GM19455 (cell line): Measurements from ENCODE around the gene LENEP.

ENCODE experiments used
- ATAC-seq: cut with Tn5 transposase; IDR thresholded peaks from one replicate; pipeline ENCODE4 v1.9.1; 2021; ENCODE audit not compliant: unreplicated experiment

LENEP gene

DNA sequence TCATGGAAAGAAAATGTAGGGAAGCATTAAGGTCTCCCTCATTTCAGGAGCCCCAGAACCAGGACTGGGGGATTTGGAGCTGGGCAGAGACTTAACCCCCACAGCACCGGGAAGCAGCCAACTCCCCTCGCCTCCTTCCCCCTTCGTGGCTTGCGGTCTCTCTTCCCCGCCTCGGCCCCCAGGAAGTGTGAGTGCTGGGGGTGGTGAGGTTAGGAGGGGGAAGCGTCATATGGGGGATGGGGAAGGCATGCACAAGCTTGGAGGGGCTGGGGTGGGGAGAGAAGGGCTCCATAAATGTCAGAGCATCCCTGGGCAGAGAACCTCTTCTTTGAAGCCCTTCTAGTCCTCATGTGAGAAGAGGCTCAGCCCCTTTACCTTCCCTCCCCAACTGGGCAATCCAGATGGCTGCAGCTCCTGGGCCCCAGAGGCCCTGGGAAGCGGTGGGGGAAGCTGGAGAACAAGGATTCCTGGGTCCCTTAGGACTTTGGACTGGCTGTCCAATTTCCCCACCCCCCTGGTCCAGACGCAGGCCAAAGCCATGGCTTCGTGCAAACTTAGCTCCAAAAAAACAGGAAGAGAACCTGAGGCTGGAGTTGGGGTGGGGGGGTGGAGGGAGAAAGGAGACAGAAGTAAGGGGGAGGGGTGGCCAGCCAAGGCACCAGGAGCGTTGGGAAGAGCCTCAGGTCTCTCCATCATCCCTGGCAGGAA is 17.0 kb downstream of the LENEP start:
- no peak for ATAC-seq

DNA sequence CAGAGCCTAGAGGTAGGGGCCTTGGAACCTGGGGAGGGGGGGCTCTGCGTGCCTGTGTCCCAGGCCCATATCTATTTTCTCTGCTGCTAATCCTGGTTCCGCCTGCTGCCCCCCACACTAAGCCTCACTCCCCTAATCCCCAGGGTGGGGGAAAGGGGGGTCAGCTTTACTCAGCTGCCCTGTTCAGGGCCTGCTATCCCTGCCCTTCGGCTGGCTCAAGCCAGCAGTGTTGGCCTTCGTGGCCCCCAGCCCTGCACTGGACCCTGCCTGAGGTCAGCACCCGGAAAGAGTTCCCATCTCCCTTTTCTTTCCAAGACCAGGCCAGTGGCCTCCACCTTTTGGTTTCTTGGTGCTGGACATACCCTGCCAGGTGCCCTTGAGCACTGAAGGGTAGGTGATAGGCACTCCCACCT is 17.6 kb downstream of the LENEP start:
- no peak for ATAC-seq

DNA sequence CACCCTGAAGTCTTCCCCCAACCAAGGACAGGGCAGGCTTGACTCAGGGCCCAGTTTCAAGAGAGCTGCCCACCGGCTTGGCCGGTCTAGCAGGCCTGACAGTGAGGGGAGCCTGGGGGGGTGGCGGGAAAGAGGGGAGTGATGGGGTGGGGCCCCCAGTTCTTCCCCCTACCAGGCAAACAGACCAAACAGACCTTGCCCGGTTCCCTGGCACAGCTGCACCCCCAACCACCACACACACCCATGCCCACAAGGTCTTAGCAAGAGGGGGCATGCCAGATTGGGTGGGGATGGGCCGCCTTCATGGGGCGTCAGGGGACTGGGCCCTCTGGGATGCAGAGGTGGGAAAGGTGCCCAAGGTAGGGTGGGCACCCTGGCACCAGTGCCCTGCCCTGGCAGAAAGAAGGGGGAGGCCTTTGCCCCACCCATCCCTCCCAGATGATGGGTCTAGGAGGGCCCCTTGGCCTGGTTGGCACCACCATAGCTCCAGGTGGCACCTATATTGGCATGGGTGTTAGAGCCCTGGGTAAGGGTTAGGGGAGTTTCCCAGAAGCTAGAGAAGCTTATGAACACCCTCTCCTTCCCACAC is 18.1 kb downstream of the LENEP start:
- no peak for ATAC-seq

DNA sequence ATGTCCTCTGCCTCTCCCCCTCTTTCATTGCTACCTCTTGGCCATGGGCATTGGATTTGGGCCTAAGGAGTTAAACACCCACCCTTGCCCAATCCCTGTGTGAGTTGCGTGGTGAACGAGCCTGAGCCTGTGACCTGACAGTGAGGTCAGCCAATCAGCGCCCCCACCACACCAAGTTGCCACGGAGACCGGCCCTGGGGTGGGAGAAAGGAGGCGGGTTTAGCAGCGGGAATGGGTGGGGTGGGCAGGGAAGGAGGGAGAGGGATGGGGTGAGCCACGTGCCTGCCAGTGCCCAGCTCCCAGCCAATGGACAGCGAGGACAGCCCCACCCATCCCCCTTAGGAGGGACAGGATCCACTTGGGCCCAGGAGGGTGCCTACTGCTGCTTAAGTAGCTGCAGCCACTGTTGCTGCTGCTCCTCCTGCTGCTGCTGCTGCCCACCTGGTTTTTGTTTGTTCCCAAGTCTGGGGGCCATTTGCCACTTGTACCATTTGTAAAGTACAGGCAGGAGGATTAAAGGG is 18.7 kb downstream of the LENEP start:
- no peak for ATAC-seq

DNA sequence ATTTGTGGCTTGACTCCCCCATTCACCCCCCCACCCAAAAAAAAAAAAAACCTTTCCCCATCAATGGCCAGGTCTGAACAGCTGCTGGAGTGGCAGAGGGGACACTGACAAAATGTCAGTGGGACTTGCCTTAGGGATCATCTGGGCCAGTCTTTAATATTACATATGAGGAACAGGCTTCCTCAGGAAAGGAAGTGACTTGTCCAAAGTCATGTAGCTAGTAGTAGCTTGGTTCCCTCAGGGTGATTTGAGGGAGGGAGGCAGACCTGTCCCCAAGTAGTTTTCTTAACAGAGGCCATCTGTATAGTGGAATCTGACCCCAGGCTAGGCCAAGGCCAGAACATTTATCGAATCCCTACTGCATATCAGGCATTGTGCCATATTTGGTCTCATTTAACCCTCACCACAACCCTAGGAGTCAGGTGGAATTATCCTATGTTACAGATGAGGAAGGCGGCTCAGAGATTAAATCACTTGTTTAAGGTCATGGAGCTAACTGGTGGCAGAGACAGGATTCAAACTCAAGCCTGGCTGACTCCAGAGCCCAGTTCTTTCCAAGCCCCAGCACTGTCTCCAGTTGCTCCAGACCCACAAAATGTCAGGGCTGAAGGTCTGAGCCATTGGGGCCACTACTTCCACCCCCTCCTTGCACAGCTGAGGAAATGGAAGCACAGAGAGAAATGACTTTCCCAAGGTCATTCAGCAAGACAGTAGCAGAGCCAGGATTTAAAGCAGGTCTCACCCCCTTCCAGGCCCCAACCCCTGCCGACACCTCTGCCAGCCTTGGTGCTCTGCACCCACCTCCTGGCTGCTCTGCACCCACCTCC is 19.6 kb downstream of the LENEP start:
- no peak for ATAC-seq

DNA sequence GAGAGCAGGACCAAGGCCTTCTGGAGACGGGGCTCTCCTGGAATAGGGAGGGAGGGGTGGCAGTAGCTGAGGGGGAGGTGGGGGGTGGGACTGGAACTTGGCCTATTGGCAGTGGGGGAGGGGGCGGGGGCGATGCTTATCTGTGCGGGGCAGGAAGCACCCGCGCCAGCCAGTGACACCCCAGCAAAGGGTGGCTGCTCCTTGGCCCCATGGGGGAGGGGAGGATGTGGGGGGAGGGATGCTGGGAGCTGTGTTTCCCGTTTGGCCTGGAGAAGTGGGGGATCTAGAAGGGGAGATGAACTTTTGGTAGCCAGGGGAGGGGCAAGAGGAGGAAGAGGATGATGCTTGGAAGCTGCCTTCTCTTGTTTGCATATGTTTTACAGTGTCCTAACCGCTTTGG is 20.2 kb downstream of the LENEP start:
- ATAC-seq, result no peak

DNA sequence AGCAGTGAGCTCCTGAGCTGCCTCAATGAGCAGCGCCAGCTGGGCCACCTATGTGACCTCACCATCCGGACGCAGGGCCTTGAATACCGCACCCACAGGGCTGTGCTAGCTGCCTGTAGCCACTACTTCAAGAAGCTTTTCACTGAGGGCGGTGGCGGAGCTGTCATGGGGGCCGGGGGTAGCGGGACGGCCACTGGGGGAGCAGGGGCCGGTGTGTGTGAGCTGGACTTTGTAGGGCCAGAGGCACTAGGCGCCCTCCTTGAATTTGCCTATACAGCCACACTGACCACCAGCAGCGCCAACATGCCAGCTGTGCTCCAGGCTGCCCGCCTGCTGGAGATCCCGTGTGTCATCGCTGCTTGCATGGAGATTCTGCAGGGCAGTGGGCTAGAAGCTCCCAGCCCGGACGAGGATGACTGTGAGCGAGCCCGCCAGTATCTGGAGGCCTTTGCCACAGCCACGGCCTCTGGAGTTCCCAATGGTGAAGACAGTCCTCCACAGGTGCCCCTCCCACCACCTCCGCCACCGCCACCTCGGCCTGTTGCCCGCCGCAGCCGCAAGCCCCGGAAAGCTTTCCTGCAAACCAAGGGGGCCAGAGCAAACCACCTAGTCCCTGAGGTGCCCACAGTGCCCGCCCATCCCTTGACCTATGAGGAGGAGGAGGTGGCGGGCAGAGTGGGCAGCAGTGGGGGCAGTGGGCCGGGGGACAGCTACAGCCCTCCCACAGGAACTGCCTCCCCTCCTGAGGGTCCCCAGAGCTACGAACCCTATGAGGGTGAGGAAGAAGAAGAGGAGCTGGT is 21.5 kb downstream of the LENEP start:
- no peak for ATAC-seq

DNA sequence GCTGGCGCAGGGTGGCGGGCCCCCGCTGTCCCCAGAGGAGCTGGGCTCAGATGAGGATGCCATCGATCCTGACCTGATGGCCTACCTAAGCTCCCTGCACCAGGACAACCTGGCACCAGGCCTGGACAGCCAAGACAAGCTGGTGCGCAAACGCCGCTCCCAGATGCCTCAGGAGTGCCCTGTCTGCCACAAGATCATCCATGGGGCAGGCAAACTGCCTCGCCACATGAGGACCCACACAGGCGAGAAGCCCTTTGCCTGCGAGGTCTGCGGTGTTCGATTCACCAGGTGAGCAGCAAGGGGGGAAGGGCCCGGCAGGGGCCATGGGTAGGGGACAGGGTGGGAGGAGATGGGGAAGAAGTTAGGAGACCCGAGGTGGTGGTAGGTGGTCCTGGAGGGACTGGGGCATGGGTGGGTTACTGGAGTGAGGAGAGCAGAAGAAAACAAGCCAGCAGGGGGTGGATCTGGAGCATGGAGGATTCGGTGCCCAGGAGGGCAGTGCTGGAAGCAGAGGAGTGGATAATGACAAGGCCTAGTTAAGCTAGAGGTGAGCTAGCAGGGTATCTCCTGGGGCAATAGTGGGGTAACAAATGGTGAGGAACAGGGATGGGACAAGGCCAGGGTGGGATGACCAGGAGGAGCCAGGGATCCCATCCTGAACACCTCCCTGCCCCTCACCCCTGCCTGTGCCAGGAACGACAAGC is 22.3 kb downstream of the LENEP start:
- no peak for ATAC-seq

DNA sequence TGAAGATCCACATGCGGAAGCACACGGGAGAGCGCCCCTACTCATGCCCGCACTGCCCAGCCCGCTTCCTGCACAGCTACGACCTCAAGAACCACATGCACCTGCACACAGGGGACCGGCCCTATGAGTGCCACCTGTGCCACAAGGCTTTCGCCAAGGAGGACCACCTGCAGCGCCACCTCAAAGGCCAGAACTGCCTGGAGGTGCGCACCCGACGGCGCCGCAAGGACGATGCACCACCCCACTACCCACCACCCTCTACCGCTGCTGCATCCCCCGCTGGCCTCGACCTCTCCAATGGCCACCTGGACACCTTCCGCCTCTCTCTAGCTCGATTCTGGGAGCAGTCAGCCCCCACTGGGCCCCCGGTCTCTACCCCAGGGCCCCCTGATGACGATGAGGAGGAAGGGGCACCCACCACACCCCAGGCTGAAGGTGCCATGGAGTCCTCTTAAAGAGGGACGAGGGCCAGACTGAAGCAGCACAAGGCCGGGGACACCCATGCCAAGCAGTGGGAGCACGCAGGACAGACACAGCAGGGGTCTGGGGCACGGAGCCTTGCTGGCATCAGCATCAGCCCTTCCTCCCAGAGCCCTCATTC is 22.9 kb downstream of the LENEP start:
- ATAC-seq, result no peak

DNA sequence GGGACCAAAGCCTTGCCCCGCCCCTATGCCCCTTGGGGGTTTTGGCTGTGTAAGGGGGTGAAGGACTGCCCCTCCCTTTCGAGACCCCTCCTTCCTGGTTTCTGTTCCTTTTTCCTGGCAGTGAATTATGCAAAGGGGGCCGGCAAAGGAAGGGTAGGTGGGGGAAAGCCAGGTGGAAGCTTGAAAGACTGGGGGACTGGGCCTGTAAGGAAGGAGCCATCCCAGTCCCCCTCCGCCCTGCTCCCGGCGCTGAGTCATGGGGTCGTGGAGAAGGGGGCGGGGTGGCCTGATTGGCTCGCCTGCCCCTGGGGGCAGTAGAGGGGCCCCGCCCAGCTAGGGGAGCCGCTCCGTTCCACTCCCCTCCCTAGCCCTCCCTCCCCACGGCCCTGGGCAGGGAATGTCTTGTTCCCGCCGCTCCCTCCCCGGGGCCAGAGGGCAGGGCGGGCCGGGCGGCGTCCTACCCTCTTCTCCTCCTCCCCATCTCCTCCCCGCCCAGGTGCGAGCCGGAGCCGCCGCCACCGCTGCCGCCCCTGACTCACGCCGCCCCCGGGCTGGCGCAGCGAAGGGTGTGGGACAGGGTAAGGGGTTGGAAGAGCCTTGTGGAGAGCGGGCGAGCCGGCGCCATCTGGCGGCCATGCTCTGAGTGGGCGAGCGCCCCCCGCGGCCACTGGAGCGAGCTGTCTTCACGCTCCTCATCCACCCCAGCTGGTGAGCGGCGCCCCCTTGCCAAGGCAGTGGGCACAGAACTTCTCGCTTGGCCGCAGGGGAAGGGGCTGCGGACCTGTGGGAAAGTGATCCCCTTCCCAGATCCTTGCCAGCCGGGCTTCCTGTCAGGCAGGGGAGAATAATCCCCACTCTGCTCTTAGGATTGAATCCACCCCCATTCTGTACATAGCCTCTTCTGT is 23.9 kb downstream of the LENEP start:
- ATAC-seq, result peak; percentile 66

DNA sequence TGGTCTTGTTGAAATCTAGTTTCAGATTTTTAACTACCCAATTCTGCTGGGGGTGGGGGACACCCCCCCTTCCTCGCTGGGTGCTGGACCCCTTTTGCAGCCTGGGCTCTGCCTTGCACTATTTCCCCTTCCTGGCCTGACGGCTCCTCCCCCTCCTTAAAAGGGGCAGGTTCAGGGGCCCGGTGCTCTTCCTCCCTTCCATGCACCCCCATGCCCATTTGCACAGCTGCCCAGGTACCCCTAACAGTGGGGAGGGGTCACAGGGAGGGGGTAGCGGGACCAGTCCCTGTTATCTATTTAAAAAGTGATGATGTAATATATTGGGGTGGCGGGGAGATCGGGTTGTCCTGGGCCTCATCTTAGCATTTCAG is 24.5 kb downstream of the LENEP start:
- ATAC-seq, result no peak

DNA sequence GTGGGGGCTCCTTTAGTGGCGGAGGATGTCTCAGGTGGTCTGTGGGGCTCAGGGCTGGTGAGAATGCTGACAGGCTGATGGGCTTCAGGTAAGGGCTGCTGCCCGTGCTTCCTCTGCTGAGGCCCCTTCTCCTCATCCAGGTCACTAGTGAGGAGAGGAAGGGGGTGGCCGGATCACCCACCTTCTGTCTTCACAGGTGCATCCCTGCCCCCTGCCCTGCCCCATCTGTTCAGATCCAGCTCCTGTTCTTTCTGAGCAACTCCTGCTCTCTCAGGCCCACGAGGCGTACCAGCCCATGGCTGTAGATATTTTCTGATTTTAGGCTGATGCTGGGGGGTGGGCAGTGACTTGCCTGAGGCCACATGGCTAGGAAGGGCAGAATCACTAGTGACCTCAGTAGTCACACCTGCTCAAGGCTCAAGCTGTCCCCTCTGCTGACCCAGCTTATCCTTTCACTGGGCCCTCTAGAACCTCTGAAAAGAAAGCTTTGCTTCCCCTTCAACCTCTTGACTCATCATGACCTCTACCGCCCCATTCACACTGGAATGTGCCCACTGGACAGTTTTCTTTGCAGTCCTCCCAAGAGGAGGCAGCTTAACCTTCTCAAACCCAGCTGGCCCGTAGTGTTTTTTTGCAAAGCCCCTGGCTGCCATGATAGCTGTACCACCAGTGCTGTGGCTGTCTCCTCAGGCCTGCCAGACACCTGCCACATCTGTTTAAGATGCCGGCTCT is 25.4 kb downstream of the LENEP start:
- ATAC-seq, result no peak

DNA sequence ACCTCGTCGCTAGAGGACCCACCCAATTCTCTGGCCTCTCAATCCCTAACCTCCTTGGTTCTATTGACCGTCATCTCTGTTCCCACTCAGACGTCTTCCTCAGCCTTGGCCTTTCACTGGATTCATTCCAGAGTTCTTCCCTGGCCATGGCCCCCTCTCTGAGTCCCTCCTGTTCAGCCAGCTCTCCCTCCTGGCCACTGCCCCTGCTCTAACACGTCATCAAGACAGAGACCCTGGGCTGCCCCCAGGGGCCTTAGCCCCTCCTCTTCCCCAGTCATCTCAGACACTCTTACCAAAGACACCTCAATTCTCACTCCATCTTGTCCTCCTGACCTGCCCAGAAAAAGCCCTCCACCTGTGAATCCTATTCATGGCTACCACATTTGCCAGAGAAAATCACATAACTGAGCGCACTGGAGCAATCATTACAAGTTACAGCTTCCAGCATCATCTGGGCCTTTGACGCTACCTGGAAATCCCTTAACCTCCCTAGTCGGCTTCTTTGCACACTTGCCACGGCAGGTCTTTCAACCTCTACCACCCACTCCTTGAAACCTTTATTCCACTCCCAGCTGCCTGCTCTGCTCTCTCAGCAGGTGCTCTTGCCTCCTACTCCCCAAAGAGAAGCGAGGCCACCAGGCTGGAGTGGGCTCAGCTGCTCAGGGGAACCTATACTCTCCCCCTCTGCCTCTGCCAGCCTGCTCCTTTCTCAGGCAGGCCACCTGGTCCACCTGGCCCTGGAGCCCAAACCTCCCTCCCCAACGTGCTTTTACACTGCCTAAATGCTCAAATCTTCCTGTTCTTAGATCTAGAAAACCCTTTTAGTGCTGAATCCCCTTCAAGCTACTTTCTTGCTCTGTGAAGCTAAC is 26.2 kb downstream of the LENEP start:
- ATAC-seq, result no peak

DNA sequence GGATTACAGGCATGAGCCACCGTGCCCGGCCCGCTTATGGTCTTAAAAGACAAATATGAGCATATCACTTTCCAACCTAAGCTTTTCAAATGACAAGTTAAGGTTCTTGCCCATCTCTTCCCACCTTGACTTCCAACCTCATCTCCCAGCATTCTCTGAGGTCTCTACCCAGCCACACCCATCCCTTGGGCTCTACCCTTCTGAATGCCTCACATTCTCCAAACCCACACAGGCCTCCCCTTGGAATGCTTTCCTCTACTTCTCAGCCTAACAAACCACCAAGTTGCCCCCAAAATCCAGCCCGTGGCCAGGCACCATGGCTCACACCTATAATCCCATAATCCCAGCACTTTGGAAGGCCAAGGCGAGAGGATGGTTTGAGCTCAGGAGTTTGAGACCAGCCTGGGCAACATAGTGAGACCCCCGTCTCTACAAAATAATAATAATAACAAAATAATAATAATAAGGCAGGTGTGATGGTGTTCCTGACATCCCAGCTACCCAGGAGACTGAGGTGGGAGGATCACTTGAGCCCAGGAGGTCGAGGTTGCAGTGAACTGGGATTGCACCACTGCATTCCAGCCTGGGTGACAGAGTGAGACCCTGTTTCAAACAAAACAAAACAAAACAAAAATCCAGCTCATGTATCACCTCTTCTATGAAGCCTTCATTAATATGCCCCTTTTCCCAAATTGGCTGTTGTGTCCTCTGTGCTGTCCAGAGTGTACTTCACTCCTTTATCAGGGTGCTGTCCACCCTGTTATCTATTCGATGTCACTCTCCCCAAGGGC is 28.9 kb downstream of the LENEP start:
- ATAC-seq, result no peak

DNA sequence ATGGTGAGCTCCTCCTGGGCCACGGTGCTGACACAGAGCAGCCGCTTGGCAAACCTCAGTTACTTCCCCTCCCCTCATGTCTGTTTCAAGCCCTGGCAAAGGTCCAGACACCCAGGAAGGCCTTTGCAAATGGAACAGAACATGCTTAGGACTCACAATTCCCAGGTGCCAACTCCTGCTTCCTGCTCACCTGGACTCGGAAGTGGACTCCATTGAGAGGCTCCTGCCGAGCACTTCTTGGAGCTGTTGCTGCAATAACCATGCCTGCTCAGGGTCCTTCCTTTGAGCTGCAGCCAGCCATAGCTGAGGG is 29.5 kb downstream of the LENEP start:
- ATAC-seq, result no peak

DNA sequence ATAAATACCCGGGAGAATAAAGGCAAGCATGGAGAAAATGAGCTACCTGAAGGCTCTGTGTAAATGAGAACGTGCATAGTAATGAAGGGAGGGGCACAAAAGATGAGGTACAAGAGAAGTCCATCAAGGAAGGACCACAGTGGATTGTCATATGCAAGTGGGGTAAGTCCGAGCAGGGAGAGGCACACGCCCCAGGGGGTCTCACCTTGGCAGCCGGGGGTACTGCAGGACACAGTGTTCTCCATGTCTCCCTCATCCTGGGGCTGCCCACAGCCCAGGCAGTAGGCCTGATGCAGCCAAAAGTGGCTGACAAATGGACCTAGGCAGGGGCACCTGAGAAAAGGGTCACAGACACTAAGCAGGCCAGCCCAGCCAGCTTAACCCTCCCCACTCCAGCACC is 30.2 kb downstream of the LENEP start:
- no peak for ATAC-seq

DNA sequence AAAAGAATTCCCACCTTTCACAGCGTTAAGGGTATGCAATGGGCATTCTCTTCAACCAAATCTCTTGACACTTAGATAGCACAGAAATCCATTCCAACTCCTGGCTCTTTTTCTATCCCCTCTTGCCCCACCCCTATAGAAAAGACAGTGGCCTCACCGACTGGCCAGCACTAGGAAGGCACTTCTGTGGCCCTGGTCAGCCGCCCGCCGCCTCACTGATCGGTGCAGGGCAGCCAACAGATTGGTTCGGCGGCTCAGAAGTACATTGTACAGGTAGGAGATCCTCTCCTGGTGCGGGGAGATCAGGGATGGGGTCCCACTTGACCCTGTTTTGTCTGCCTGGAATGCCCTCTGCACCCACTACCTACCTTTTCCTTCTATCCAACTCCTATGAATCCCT is 30.9 kb downstream of the LENEP start:
- ATAC-seq, result no peak
